A549 (cell line): Measurements from ENCODE around the gene MAB21L3. TPM values are rescaled to one million over a fixed set of nuclear protein-coding genes. Genes with fewer than 3 reads are reported as not detected.

Source experiments
- ATAC-seq, 2 experiments: fragments of 200-7000 bp in 1 of 2; fragments of >200 bp in 1 of 2; cut with Nextera tagmentation in 1 of 2; cut with Tn5 transposase in 1 of 2; 3 replicates each; pipeline versions ENCODE4 v1.8.0 to v1.9.1; 2018 to 2020; ENCODE audit warnings: mild to moderate bottlenecking in 1 of 2, moderate library complexity in 1 of 2
- CTCF ChIA-PET: fragments of 300-600 bp; sonication (Branson Sonifier 250); formaldehyde crosslinking; extraction: SDS; loops from one replicate; lab custom pipeline; 2021; ENCODE audit warnings: antibody characterized with exemption, inconsistent platforms; lab: Yijun Ruan, JAX
- POLR2A ChIA-PET: fragments of 350-600 bp; formaldehyde crosslinking; extraction: SDS; loops from one replicate; lab custom pipeline; 2021; ENCODE audit warnings: antibody characterized with exemption, inconsistent platforms; lab: Yijun Ruan, JAX
- DNase-seq, 2 experiments: peaks; one replicate each; pipeline versions ENCODE4 v3.0.0 to v3.0.0-alpha.2; 2011 to 2016; ENCODE audit warnings: low read depth in 1 of 2, low spot score in 1 of 2
- FAIRE-seq: peaks from 2 replicates; lab custom pipeline; 2011; peaks lifted over from hg19 to GRCh38; lab: Jason Lieb, UNC
- H3K27ac ChIP-seq, 2 experiments: fragments of >200 bp; sonication (Bioruptor Twin); formaldehyde crosslinking; 3 replicates each; pipeline ENCODE4 v1.5.1; 2016 to 2017
- H3K4me1 ChIP-seq: fragments of >200 bp; sonication (Bioruptor Twin); formaldehyde crosslinking; 3 replicates; pipeline ENCODE4 v1.6.1; 2016
- H3K4me2 ChIP-seq: fragments of >200 bp; sonication (Bioruptor Twin); formaldehyde crosslinking; 3 replicates; pipeline ENCODE4 v1.6.1; 2016
- H3K4me3 ChIP-seq: fragments of >200 bp; sonication (Bioruptor Twin); formaldehyde crosslinking; 3 replicates; pipeline ENCODE4 v1.5.1; 2016
- H3K9me3 ChIP-seq: fragments of >200 bp; sonication (Bioruptor Twin); formaldehyde crosslinking; 3 replicates; pipeline ENCODE4 v1.6.1; 2016
- BCL3 ChIP-seq: fragments of >200 bp; sonication (Bioruptor Twin); formaldehyde crosslinking; IDR thresholded peaks from 3 replicates; pipeline ENCODE4 v1.6.1; 2016
- BHLHE40 ChIP-seq: IDR thresholded peaks from 2 replicates; pipeline ENCODE4 v1.6.1; 2012; ENCODE audit warnings: low read depth, low read length, inconsistent platforms
- CBX2 ChIP-seq: fragments of 200-600 bp; sonication (generic); IDR thresholded peaks from 2 replicates; pipeline ENCODE4 v1.6.1; 2016; ENCODE audit warnings: low read depth, mild to moderate bottlenecking, borderline replicate concordance
- CHD4 ChIP-seq: fragments of 200-600 bp; sonication (generic); IDR thresholded peaks from 2 replicates; pipeline ENCODE4 v1.6.1; 2016; ENCODE audit warnings: antibody characterized with exemption, mild to moderate bottlenecking, borderline replicate concordance
- CTCF ChIP-seq: fragments of >200 bp; sonication (Bioruptor Twin); formaldehyde crosslinking; IDR thresholded peaks from 3 replicates; pipeline ENCODE4 v1.5.1; 2016
- ELK1 ChIP-seq: fragments of 150-350 bp; IDR thresholded peaks from 2 replicates; pipeline ENCODE4 v1.6.1; 2014; ENCODE audit warnings: low read depth, mild to moderate bottlenecking, low read length
- EP300 ChIP-seq, 2 experiments: fragments of >200 bp; sonication (Bioruptor Twin); formaldehyde crosslinking; IDR thresholded peaks; 2 replicates in 1 of 2; 3 replicates in 1 of 2; pipeline ENCODE4 v1.6.1; 2016 to 2017
- GATA3 ChIP-seq: IDR thresholded peaks from 2 replicates; pipeline ENCODE4 v1.6.1; 2012; ENCODE audit warnings: borderline replicate concordance
- HEYL ChIP-seq: fragments of 250-450 bp; sonication (Bioruptor Pico); IDR thresholded peaks from 2 replicates; pipeline ENCODE4 v1.8.0; 2021; ENCODE audit warnings: mild to moderate bottlenecking, moderate library complexity
- HMGXB4 ChIP-seq: fragments of 250-450 bp; sonication (Bioruptor Pico); IDR thresholded peaks from 2 replicates; pipeline ENCODE4 v1.5.0; 2021; ENCODE audit warnings: mild to moderate bottlenecking, moderate library complexity, borderline replicate concordance
- JUN ChIP-seq, 2 experiments: fragments of >200 bp; sonication (Bioruptor Twin); formaldehyde crosslinking; IDR thresholded peaks; 2 replicates in 1 of 2; 3 replicates in 1 of 2; pipeline ENCODE4 v1.6.1; 2016 to 2017
- KDM5A ChIP-seq: fragments of 200-600 bp; sonication (generic); IDR thresholded peaks from 2 replicates; pipeline ENCODE4 v1.6.1; 2016; ENCODE audit warnings: antibody characterized with exemption, mild to moderate bottlenecking
- MAFK ChIP-seq: fragments of 450-650 bp; IDR thresholded peaks from 2 replicates; pipeline ENCODE4 v1.6.1; 2014; ENCODE audit not compliant: partially characterized antibody
- MAX ChIP-seq: IDR thresholded peaks from 2 replicates; pipeline ENCODE4 v1.6.1; 2012
- NPAS2 ChIP-seq: fragments of 250-450 bp; sonication (Bioruptor Pico); IDR thresholded peaks from 2 replicates; pipeline ENCODE4 v1.8.0; 2022; ENCODE audit warnings: mild to moderate bottlenecking, moderate library complexity, borderline replicate concordance
- POLR2A ChIP-seq: IDR thresholded peaks from 2 replicates; pipeline ENCODE4 v1.6.1; 2012; ENCODE audit warnings: mild to moderate bottlenecking, low read length
- RAD21 ChIP-seq, 2 experiments: fragments of >200 bp in 1 of 2; sonication (Bioruptor Twin) in 1 of 2; formaldehyde crosslinking in 1 of 2; IDR thresholded peaks in 1 of 2; conservative IDR thresholded peaks in 1 of 2; 2 replicates in 1 of 2; 3 replicates in 1 of 2; pipeline ENCODE4 v1.6.1; 2012 to 2018; ENCODE audit warnings: inconsistent platforms in 1 of 2
- SREBF2 ChIP-seq: fragments of 450-650 bp; IDR thresholded peaks from 2 replicates; pipeline ENCODE4 v1.6.1; 2014; ENCODE audit warnings: mild to moderate bottlenecking, moderate library complexity
- TFCP2L1 ChIP-seq: fragments of 250-450 bp; sonication (Bioruptor Pico); IDR thresholded peaks from 2 replicates; pipeline ENCODE4 v1.5.0; 2021; ENCODE audit warnings: mild to moderate bottlenecking
- TP53 ChIP-seq: fragments of 250-450 bp; sonication (Bioruptor Pico); IDR thresholded peaks from 2 replicates; pipeline ENCODE4 v1.5.0; 2021; ENCODE audit warnings: mild to moderate bottlenecking, moderate library complexity
- USF2 ChIP-seq: fragments of 450-650 bp; IDR thresholded peaks from 2 replicates; pipeline ENCODE4 v1.6.1; 2014; ENCODE audit warnings: antibody characterized with exemption
- ZNF302 ChIP-seq: fragments of 250-450 bp; sonication (Bioruptor Pico); IDR thresholded peaks from 2 replicates; pipeline ENCODE4 v1.9.0; 2021; ENCODE audit warnings: inconsistent platforms, mild to moderate bottlenecking, moderate library complexity
- WGBS: methylation state at CpG from one replicate; pipeline ENCODE4 v1.1.6; 2017; ENCODE audit errors: missing lambda C conversion rate; 5-methylcytosine and 5-hydroxymethylcytosine counted together
- polyA plus RNA-seq, 4 experiments: library from polyadenylated mRNA; depleted of rRNA in 3 of 4; stranded (reverse); fragments of >200 nt; fragmentation: RNase III in 1 of 4; extraction: RNeasy Plus Mini Kit Qiagen cat#74134 plus additional on column Dnase treatment in 1 of 4; gene quantifications; 2 replicates in 3 of 4; 3 replicates in 1 of 4; pipeline ENCODE4 v1.2.3, GENCODE V29; 2011 to 2017

The MAB21L3 gene
- polyA plus RNA-seq, 2 of the 4 experiments (the other 2 are of a cell fraction): 0.03 to 0.09 TPM

- TF ChIP-seq JUN (IDR thresholded peaks at IDR 0.05) (no peak), MAX (no peak), BCL3 (no peak), SREBF2 (no peak), USF2 (no peak), POLR2A (no peak), BHLHE40 (no peak), NPAS2 (CRISPR knock-in tag) (no peak), HMGXB4 (CRISPR knock-in tag) (no peak), EP300 (IDR thresholded peaks at IDR 0.05) (no peak), ZNF302 (CRISPR knock-in tag) (no peak)
- ATAC-seq: no peak
- POLR2A ChIA-PET: no interaction called here
- Histone ChIP-seq H3K4me3 (peak overlapping the region; percentile 43), H3K9me3 (no peaks in the 10 kb centered on the region), H3K27ac (peak overlapping the region; percentile 80 to 93), H3K4me2 (peak overlapping the region; percentile 79), H3K4me1 (peaks cover 10% of the 10 kb centered on the region)
- CTCF ChIA-PET: interaction anchor here (0.6 to 7.9 kb wide), 12 partner anchors 9 to 345 kb away, joined by 3 to 69 read pairs (median 3); no protein-coding TSS in a partner anchor
- 93% methylated on average over 2 of the region's 4 CpGs for WGBS
- FAIRE-seq: no peak
- no peak for DNase-seq
These were observed 41.4 kb downstream of the MAB21L3 start for GRCh38 chr1:116152577-116152943.

- peaks cover 10% of the 10 kb centered on the region for H3K4me1 ChIP-seq
- ChIA-PET POLR2A (no interaction called here), CTCF (interaction anchor here (1.1 to 7.9 kb wide), 6 partner anchors 12 to 346 kb away, joined by 3 to 69 read pairs (median 4); no protein-coding TSS in a partner anchor)
- no peak for FAIRE-seq
- no peaks in the 10 kb centered on the region for H3K9me3 ChIP-seq
- no peak for ATAC-seq
- no peak overlapping the region for H3K27ac ChIP-seq
- no peak for TF ChIP-seq CHD4
- TF ChIP-seq HEYL (CRISPR knock-in tag): no peak
- no peak for TF ChIP-seq POLR2A
- TF ChIP-seq CTCF: no peak
- no peak for TF ChIP-seq KDM5A
- no peak for TF ChIP-seq CBX2
- no peak for TF ChIP-seq MAFK
- no peak for TF ChIP-seq ELK1
- no peak for TF ChIP-seq GATA3
- no peak for TF ChIP-seq TFCP2L1 (CRISPR knock-in tag)
- TF ChIP-seq RAD21 (conservative IDR thresholded peaks at IDR 0.05 in 1 of 2, IDR thresholded peaks at IDR 0.05 in 1 of 2): no peak
- TF ChIP-seq BHLHE40: no peak
- TF ChIP-seq SREBF2: no peak
- TF ChIP-seq TP53 (CRISPR knock-in tag): no peak
- H3K4me2 ChIP-seq: peak overlapping the region; percentile 79
- no peak overlapping the region for H3K4me3 ChIP-seq
- WGBS: 78% methylated on average over 4 of the region's 4 CpGs
- no peak for DNase-seq
These were observed 41.9 kb downstream of the MAB21L3 start for GRCh38 chr1:116152950-116153691.
